OCI-LY7 (cell line): ENCODE measurements around the gene SF3A1. TPM values are rescaled to one million over a fixed set of nuclear protein-coding genes. Genes with fewer than 3 reads are reported as not detected.

Experiments
- BruUV-seq: library from RNA; stranded (reverse); fragments of 400-500 nt; replicated peaks from 2 replicates; lab custom pipeline; 2021; lab: Mats Ljungman, UMichigan
- CTCF ChIA-PET: fragments of 300-600 bp; sonication (Branson Sonifier 250); formaldehyde crosslinking; loops from one replicate; lab custom pipeline; 2022; ENCODE audit warnings: antibody characterized with exemption; ENCODE audit not compliant: unreplicated experiment; lab: Charles Lee
- POLR2A ChIA-PET: fragments of 300-600 bp; sonication (Branson Sonifier 250); formaldehyde crosslinking; loops from one replicate; lab custom pipeline; 2022; ENCODE audit warnings: antibody characterized with exemption; lab: Charles Lee
- DNase-seq: peaks from one replicate; pipeline ENCODE4 v3.0.0-alpha.2; 2015; ENCODE audit warnings: low spot score
- H2AFZ ChIP-seq: fragments of 200-600 bp; sonication (generic), shearing (Covaris generic); 2 replicates; pipeline ENCODE4 v1.6.1; 2014; ENCODE audit warnings: mild to moderate bottlenecking, antibody characterized with exemption, low read length, moderate library complexity
- H3K27ac ChIP-seq: fragments of 200-600 bp; sonication (generic); 2 replicates; pipeline ENCODE4 v1.5.1; 2014; ENCODE audit warnings: mixed run types, low read depth, mild to moderate bottlenecking, moderate library complexity, low read length, inconsistent platforms; ENCODE audit not compliant: poor library complexity, severe bottlenecking
- H3K36me3 ChIP-seq: fragments of 200-600 bp; sonication (generic); 2 replicates; pipeline ENCODE4 v1.6.1; 2014; ENCODE audit warnings: mild to moderate bottlenecking, antibody characterized with exemption, low read length, moderate library complexity, mixed read lengths; ENCODE audit not compliant: insufficient read depth
- H3K4me1 ChIP-seq: fragments of 200-600 bp; sonication (generic); 2 replicates; pipeline ENCODE4 v1.5.1; 2014; ENCODE audit warnings: mild to moderate bottlenecking, low read length; ENCODE audit not compliant: insufficient read depth, poor library complexity, severe bottlenecking
- H3K4me2 ChIP-seq: fragments of 200-600 bp; sonication (generic); 2 replicates; pipeline ENCODE4 v1.6.1; 2014; ENCODE audit warnings: mild to moderate bottlenecking, low read length
- H3K4me3 ChIP-seq: fragments of 200-600 bp; sonication (generic); 2 replicates; pipeline ENCODE4 v1.5.1; 2014; ENCODE audit warnings: mild to moderate bottlenecking, low read depth, low read length; ENCODE audit not compliant: poor library complexity, severe bottlenecking
- H3K79me2 ChIP-seq: fragments of 200-600 bp; sonication (generic); 2 replicates; pipeline ENCODE4 v1.6.1; 2016; ENCODE audit warnings: low read depth, mild to moderate bottlenecking, low read length, moderate library complexity, mixed read lengths; ENCODE audit not compliant: insufficient read depth
- H3K9me2 ChIP-seq: fragments of 200-600 bp; sonication (generic); 2 replicates; pipeline ENCODE4 v1.6.1; 2016; ENCODE audit warnings: mild to moderate bottlenecking, low read length, mixed read lengths; ENCODE audit not compliant: insufficient read depth
- H3K9me3 ChIP-seq: fragments of 200-600 bp; sonication (generic); 2 replicates; pipeline ENCODE4 v1.6.1; 2014; ENCODE audit warnings: mild to moderate bottlenecking, mixed run types, low read length, mixed read lengths
- H4K20me1 ChIP-seq: fragments of 200-600 bp; sonication (generic); 2 replicates; pipeline ENCODE4 v1.6.1; 2014; ENCODE audit warnings: mild to moderate bottlenecking, antibody characterized with exemption, low read length, moderate library complexity, mixed read lengths; ENCODE audit not compliant: insufficient read depth
- CTCF ChIP-seq: fragments of 200-600 bp; sonication (generic); conservative IDR thresholded peaks from 2 replicates; pipeline ENCODE4 v1.5.1; 2014; ENCODE audit warnings: mild to moderate bottlenecking, antibody characterized with exemption, low read length, moderate library complexity, mixed read lengths
- EZH2phosphoT487 ChIP-seq: fragments of 200-600 bp; sonication (generic); IDR thresholded peaks from 2 replicates; pipeline ENCODE4 v1.6.1; 2018; ENCODE audit warnings: low read depth, borderline replicate concordance, mild to moderate bottlenecking, mixed run types, antibody characterized with exemption, low read length, moderate library complexity, mixed read lengths
- intact Hi-C: fragments of 100-400 bp; cut with micrococcal nuclease; formaldehyde crosslinking; loops from one replicate; pipeline ENCODE4 v1.10.0; 2022; ENCODE audit not compliant: unreplicated experiment
- total RNA-seq, 2 experiments: library from RNA; depleted of rRNA in 1 of 2; stranded (reverse); fragments of >200 nt in 1 of 2; shearing (Covaris generic) in 1 of 2; gene quantifications; 2 replicates each; pipeline ENCODE4 v1.2.3, GENCODE V29; 2014 to 2022

SF3A1 gene
- total RNA-seq, 2 experiments from 2014 or later = 71.8 to 200 TPM

- Histone ChIP-seq H3K36me3 (no peaks in the 10 kb centered on the region), H3K4me1 (peaks cover 8% of the 10 kb centered on the region), H3K9me2 (no peaks in the 10 kb centered on the region), H4K20me1 (no peaks in the 10 kb centered on the region), H3K27ac (no peak overlapping the region), H3K79me2 (no peaks in the 10 kb centered on the region), H2AFZ (no peak overlapping the region), H3K9me3 (no peaks in the 10 kb centered on the region), H3K4me2 (no peak overlapping the region), H3K4me3 (no peak overlapping the region)
- ChIA-PET POLR2A (no interaction called here), CTCF (no interaction called here)
- no TSS peak for BruUV-seq
- no peak for DNase-seq
- intact Hi-C loops = no loop called here
- TF ChIP-seq CTCF (no peak), EZH2phosphoT487 (no peak)
Measured at GRCh38 chr22:30315962-30316576, 40.6 kb downstream of the SF3A1 start.

- H3K4me1 ChIP-seq = peaks cover 20% of the 10 kb centered on the region
- no peak overlapping the region for H3K4me2 ChIP-seq
- no TSS peak for BruUV-seq
- no peak overlapping the region for H3K27ac ChIP-seq
- intact Hi-C loops = no loop called here
- no peaks in the 10 kb centered on the region for H3K79me2 ChIP-seq
- no peak for DNase-seq
- no peaks in the 10 kb centered on the region for H3K9me2 ChIP-seq
- H3K9me3 ChIP-seq = no peaks in the 10 kb centered on the region
- no peak for TF ChIP-seq CTCF
- no peak for TF ChIP-seq EZH2phosphoT487
- POLR2A ChIA-PET = interaction anchor here (0.6 kb wide), 1 partner anchor 995 kb away, joined by 6 read pairs; no protein-coding TSS in a partner anchor
- H4K20me1 ChIP-seq = no peaks in the 10 kb centered on the region
- CTCF ChIA-PET = no interaction called here
- no peak overlapping the region for H3K4me3 ChIP-seq
- H3K36me3 ChIP-seq = no peaks in the 10 kb centered on the region
- H2AFZ ChIP-seq = no peak overlapping the region
Measured at GRCh38 chr22:30314915-30315314, 41.8 kb downstream of the SF3A1 start.
